SK-N-SH (cell line): Measurements from ENCODE around the gene DOCK8. TPM values are rescaled to one million over a fixed set of nuclear protein-coding genes. Genes with fewer than 3 reads are reported as not detected.

Experiments
- CTCF ChIA-PET: fragments of 300-600, 350-600 bp; formaldehyde crosslinking; extraction: SDS; loops from one replicate; lab custom pipeline; 2021; lab: Yijun Ruan, JAX
- POLR2A ChIA-PET: fragments of 350-600 bp; sonication (Branson Sonifier 250); formaldehyde crosslinking; extraction: SDS; loops from one replicate; lab custom pipeline; 2020; ENCODE audit warnings: antibody characterized with exemption, inconsistent platforms; lab: Yijun Ruan, JAX
- DNase-seq: peaks from one replicate; pipeline ENCODE4 v3.0.0; 2012
- H2AFZ ChIP-seq: fragments of 200-600 bp; sonication (generic); 2 replicates; pipeline ENCODE4 v1.8.1; 2016; ENCODE audit warnings: antibody characterized with exemption, mild to moderate bottlenecking, low read depth
- H3F3A ChIP-seq: fragments of 200-600 bp; sonication (generic); replicated peaks from 2 replicates; pipeline ENCODE3; 2016; ENCODE audit warnings: antibody characterized with exemption, mild to moderate bottlenecking; ENCODE audit not compliant: insufficient read depth
- H3K27ac ChIP-seq, 2 experiments: fragments of 200-500 bp in 1 of 2; fragments of 200-600 bp in 1 of 2; sonication (Bioruptor generic) in 1 of 2; sonication (generic), shearing (Covaris generic) in 1 of 2; 2 replicates each; pipeline versions ENCODE4 v1.5.1 to v1.6.1; 2014 to 2016; ENCODE audit warnings: low read depth in 2 of 2, inconsistent platforms in 1 of 2, low read length in 1 of 2, mild to moderate bottlenecking in 1 of 2, mixed read lengths in 1 of 2
- H3K27me3 ChIP-seq: fragments of 200-600 bp; sonication (generic), shearing (Covaris generic); 2 replicates; pipeline ENCODE4 v1.6.1; 2016; ENCODE audit warnings: mixed run types; ENCODE audit not compliant: insufficient read depth
- H3K36me3 ChIP-seq, 2 experiments: fragments of 200-500 bp in 1 of 2; fragments of 200-600 bp in 1 of 2; sonication (Bioruptor generic) in 1 of 2; sonication (generic) in 1 of 2; replicated peaks in 1 of 2; 2 replicates each; pipeline versions ENCODE3 to v1.5.1; 2014 to 2016; ENCODE audit warnings: low read length in 1 of 2, mild to moderate bottlenecking in 1 of 2; ENCODE audit not compliant: insufficient read depth in 2 of 2, control insufficient read depth in 1 of 2
- H3K4me1 ChIP-seq, 2 experiments: fragments of 200-500 bp in 1 of 2; fragments of 200-600 bp in 1 of 2; sonication (Bioruptor generic) in 1 of 2; sonication (generic), shearing (Covaris generic) in 1 of 2; 2 replicates each; pipeline versions ENCODE4 v1.5.1 to v1.6.1; 2014 to 2016; ENCODE audit warnings: low read depth in 1 of 2, low read length in 1 of 2, mixed run types in 1 of 2; ENCODE audit not compliant: insufficient read depth in 2 of 2, control insufficient read depth in 1 of 2
- H3K4me2 ChIP-seq: fragments of 200-600 bp; sonication (generic), shearing (Covaris generic); 2 replicates; pipeline ENCODE4 v1.6.1; 2017; ENCODE audit warnings: mixed run types
- H3K4me3 ChIP-seq, 2 experiments: fragments of 200-500 bp in 1 of 2; fragments of 200-600 bp in 1 of 2; sonication (Bioruptor generic) in 1 of 2; sonication (generic), shearing (Covaris generic) in 1 of 2; 2 replicates each; pipeline versions ENCODE4 v1.5.1 to v1.8.1; 2014 to 2016; ENCODE audit warnings: low read depth in 2 of 2, inconsistent platforms in 1 of 2, low read length in 1 of 2, mild to moderate bottlenecking in 1 of 2, mixed read lengths in 1 of 2, moderate library complexity in 1 of 2
- H3K79me2 ChIP-seq: fragments of 200-600 bp; sonication (generic); 2 replicates; pipeline ENCODE4 v1.8.1; 2017; ENCODE audit warnings: mild to moderate bottlenecking; ENCODE audit not compliant: insufficient read depth
- H3K9ac ChIP-seq: fragments of 200-600 bp; sonication (generic); 2 replicates; pipeline ENCODE4 v1.6.1; 2017; ENCODE audit warnings: mixed run types
- H3K9me2 ChIP-seq: fragments of 200-600 bp; sonication (generic); 2 replicates; pipeline ENCODE4 v1.6.1; 2017; ENCODE audit warnings: mixed run types
- H3K9me3 ChIP-seq: fragments of 200-600 bp; sonication (generic); 2 replicates; pipeline ENCODE4 v1.6.1; 2017; ENCODE audit warnings: mixed run types, mild to moderate bottlenecking, moderate library complexity
- H4K20me1 ChIP-seq: fragments of 200-600 bp; sonication (generic); 2 replicates; pipeline ENCODE4 v1.6.1; 2017; ENCODE audit warnings: mild to moderate bottlenecking, mixed run types; ENCODE audit not compliant: insufficient read depth
- ELF1 ChIP-seq: IDR thresholded peaks from 2 replicates; pipeline ENCODE4 v1.4.0; 2012
- FOSL2 ChIP-seq: IDR thresholded peaks from 2 replicates; pipeline ENCODE4 v1.4.0; 2012; ENCODE audit warnings: low read depth, mild to moderate bottlenecking, moderate library complexity, borderline replicate concordance
- JUND ChIP-seq: IDR thresholded peaks from 2 replicates; pipeline ENCODE4 v1.4.0; 2012
- MXI1 ChIP-seq: IDR thresholded peaks from 2 replicates; pipeline ENCODE4 v1.6.1; 2012; ENCODE audit warnings: mild to moderate bottlenecking, low read depth, low read length, improper control_type of control experiment
- NFIC ChIP-seq: IDR thresholded peaks from 2 replicates; pipeline ENCODE4 v1.4.0; 2012; ENCODE audit warnings: borderline replicate concordance
- POLR2AphosphoS5 ChIP-seq: IDR thresholded peaks from 2 replicates; pipeline ENCODE4 v1.6.1; 2012; ENCODE audit warnings: low read depth, low read length
- RCOR1 ChIP-seq: fragments of 150-350 bp; IDR thresholded peaks from 2 replicates; pipeline ENCODE4 v1.6.1; 2017; ENCODE audit warnings: antibody characterized with exemption, low read length
- RXRA ChIP-seq: IDR thresholded peaks from 2 replicates; pipeline ENCODE4 v1.4.0; 2012; ENCODE audit warnings: low read depth, mild to moderate bottlenecking, borderline replicate concordance
- TAF1 ChIP-seq: IDR thresholded peaks from 2 replicates; pipeline ENCODE4 v1.6.1; 2012; ENCODE audit warnings: low read depth, mild to moderate bottlenecking, low read length, moderate library complexity, borderline replicate concordance
- TEAD4 ChIP-seq: IDR thresholded peaks from 2 replicates; pipeline ENCODE4 v1.4.0; 2012; ENCODE audit warnings: mild to moderate bottlenecking, borderline replicate concordance; ENCODE audit not compliant: insufficient read depth
- WGBS: methylation state at CpG from one replicate; pipeline ENCODE4 v1.1.6; 2017; ENCODE audit warnings: low lambda C conversion rate; 5-methylcytosine and 5-hydroxymethylcytosine counted together
- polyA plus RNA-seq, 3 experiments: library from polyadenylated mRNA; depleted of rRNA; stranded (reverse); fragments of >200 nt; gene quantifications; 2 replicates each; pipeline ENCODE4 v1.2.3, GENCODE V29; 2012
- TF ChIP-seq, protein P1 (sequence below): fragments of 150-350 bp; IDR thresholded peaks from 2 replicates; pipeline ENCODE4 v1.6.1; 2017; ENCODE audit warnings: antibody characterized with exemption, low read length, low read depth, borderline replicate concordance
- TF ChIP-seq, protein P2 (sequence below): IDR thresholded peaks from 2 replicates; pipeline ENCODE4 v1.6.1; 2012; ENCODE audit warnings: mild to moderate bottlenecking, low read depth, low read length, moderate library complexity
- TF ChIP-seq, protein P3 (sequence below): IDR thresholded peaks from 2 replicates; pipeline ENCODE4 v1.4.0; 2012; ENCODE audit warnings: low read depth, borderline replicate concordance
- TF ChIP-seq, protein P4 (sequence below): IDR thresholded peaks from 2 replicates; pipeline ENCODE4 v1.4.0; 2012; ENCODE audit warnings: low read depth

DOCK8 gene
- polyA plus RNA-seq, 1 of the 3 experiments (the other 2 are of a cell fraction): not detected

DNA sequence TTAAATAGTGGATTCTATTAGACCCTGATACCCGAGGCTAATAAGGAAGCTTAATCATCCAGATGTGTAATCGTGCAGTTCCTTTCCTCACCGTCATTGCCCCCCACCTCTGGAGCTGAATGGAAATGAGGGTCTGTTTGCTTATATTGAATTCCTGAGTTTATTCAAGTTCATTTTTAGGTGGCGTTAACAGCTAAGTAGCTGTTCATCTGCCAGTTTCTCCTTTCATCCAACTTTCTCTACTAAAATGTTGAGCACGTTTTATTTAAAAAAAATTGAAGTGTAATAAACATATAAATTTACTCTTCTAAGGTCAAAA lies 291.0 kb downstream of the DOCK8 start:
- Histone ChIP-seq H3K27ac (no peak overlapping the region), H3K4me3 (no peak overlapping the region), H3K79me2 (no peaks in the 10 kb centered on the region), H3K4me1 (no peaks in the 10 kb centered on the region; a peak in 1 of 4 replicates), H3F3A (no peaks in the 10 kb centered on the region), H3K27me3 (peaks cover 55% of the 10 kb centered on the region), H3K9me3 (no peaks in the 10 kb centered on the region), H3K36me3 (no peaks in the 10 kb centered on the region), H3K4me2 (no peak overlapping the region), H2AFZ (no peak overlapping the region), H3K9ac (no peak overlapping the region), H3K9me2 (no peaks in the 10 kb centered on the region), H4K20me1 (no peaks in the 10 kb centered on the region)
- TF ChIP-seq MXI1 (no peak), ELF1 (no peak), RCOR1 (no peak), RXRA (no peak), TEAD4 (no peak), FOSL2 (no peak), TAF1 (no peak), JUND (no peak), POLR2AphosphoS5 (no peak), NFIC (no peak)
- TF ChIP-seq, protein P1, sequence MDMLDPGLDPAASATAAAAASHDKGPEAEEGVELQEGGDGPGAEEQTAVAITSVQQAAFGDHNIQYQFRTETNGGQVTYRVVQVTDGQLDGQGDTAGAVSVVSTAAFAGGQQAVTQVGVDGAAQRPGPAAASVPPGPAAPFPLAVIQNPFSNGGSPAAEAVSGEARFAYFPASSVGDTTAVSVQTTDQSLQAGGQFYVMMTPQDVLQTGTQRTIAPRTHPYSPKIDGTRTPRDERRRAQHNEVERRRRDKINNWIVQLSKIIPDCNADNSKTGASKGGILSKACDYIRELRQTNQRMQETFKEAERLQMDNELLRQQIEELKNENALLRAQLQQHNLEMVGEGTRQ: no peak
- TF ChIP-seq, protein P2, sequence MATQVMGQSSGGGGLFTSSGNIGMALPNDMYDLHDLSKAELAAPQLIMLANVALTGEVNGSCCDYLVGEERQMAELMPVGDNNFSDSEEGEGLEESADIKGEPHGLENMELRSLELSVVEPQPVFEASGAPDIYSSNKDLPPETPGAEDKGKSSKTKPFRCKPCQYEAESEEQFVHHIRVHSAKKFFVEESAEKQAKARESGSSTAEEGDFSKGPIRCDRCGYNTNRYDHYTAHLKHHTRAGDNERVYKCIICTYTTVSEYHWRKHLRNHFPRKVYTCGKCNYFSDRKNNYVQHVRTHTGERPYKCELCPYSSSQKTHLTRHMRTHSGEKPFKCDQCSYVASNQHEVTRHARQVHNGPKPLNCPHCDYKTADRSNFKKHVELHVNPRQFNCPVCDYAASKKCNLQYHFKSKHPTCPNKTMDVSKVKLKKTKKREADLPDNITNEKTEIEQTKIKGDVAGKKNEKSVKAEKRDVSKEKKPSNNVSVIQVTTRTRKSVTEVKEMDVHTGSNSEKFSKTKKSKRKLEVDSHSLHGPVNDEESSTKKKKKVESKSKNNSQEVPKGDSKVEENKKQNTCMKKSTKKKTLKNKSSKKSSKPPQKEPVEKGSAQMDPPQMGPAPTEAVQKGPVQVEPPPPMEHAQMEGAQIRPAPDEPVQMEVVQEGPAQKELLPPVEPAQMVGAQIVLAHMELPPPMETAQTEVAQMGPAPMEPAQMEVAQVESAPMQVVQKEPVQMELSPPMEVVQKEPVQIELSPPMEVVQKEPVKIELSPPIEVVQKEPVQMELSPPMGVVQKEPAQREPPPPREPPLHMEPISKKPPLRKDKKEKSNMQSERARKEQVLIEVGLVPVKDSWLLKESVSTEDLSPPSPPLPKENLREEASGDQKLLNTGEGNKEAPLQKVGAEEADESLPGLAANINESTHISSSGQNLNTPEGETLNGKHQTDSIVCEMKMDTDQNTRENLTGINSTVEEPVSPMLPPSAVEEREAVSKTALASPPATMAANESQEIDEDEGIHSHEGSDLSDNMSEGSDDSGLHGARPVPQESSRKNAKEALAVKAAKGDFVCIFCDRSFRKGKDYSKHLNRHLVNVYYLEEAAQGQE: no peak
- TF ChIP-seq, protein P3, sequence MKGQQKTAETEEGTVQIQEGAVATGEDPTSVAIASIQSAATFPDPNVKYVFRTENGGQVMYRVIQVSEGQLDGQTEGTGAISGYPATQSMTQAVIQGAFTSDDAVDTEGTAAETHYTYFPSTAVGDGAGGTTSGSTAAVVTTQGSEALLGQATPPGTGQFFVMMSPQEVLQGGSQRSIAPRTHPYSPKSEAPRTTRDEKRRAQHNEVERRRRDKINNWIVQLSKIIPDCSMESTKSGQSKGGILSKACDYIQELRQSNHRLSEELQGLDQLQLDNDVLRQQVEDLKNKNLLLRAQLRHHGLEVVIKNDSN: no peak
- TF ChIP-seq, protein P4, sequence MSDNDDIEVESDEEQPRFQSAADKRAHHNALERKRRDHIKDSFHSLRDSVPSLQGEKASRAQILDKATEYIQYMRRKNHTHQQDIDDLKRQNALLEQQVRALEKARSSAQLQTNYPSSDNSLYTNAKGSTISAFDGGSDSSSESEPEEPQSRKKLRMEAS: no peak
- POLR2A ChIA-PET: no interaction called here
- DNase-seq: no peak
- WGBS: 22% methylated on average over 5 of the region's 5 CpGs
- CTCF ChIA-PET: interaction anchor here (0.7 kb wide), 1 partner anchor 269 kb away, joined by 3 read pairs; no protein-coding TSS in a partner anchor
